Transverse colon (tissue), 4 donors: ENCODE data around the gene LIMS1. TPM values are rescaled to one million over a fixed set of nuclear protein-coding genes. Genes with fewer than 3 reads are reported as not detected.
A peak's percentile ranks its signal among the peaks of the same experiment; 100 is the strongest.

Experiments used
- DNase-seq: peaks from one replicate; pipeline ENCODE4 v3.0.0-alpha.2; 2019
- H3K27ac ChIP-seq, 4 donors: fragments of 200-600 bp; sonication (generic); 2 replicates each; pipeline ENCODE4 v1.5.1; 2016 to 2018; ENCODE audit warnings: inconsistent platforms in 4 of 4
- H3K27me3 ChIP-seq: fragments of 200-600 bp; sonication (generic); 2 replicates; pipeline ENCODE4 v1.5.1; 2017; ENCODE audit warnings: inconsistent platforms
- H3K36me3 ChIP-seq, 4 donors: fragments of 200-600 bp; sonication (generic); 2 replicates each; pipeline ENCODE4 v1.5.1; 2017 to 2019; ENCODE audit warnings: inconsistent platforms in 4 of 4
- H3K4me1 ChIP-seq, 4 donors: fragments of 200-600 bp; sonication (generic); 2 replicates each; pipeline ENCODE4 v1.5.1; 2017 to 2020; ENCODE audit warnings: inconsistent platforms in 4 of 4
- H3K4me3 ChIP-seq, 4 donors: fragments of 200-600 bp; sonication (generic); 1 replicate in 1 of 4; 2 replicates in 3 of 4; pipeline versions ENCODE4 v1.5.1 to v1.6.1; 2017 to 2019; ENCODE audit warnings: inconsistent platforms in 4 of 4
- H3K9me3 ChIP-seq, 2 donors: fragments of 200-600 bp; sonication (generic); 2 replicates each; pipeline ENCODE4 v1.5.1; 2017 to 2019; ENCODE audit warnings: inconsistent platforms in 2 of 2
- CTCF ChIP-seq, 5 experiments: fragments of 200-600 bp in 3 of 5; fragments of 450-650 bp in 2 of 5; sonication (generic) in 3 of 5; IDR thresholded peaks; 1 replicate in 2 of 5; 2 replicates in 3 of 5; pipeline ENCODE4 v1.5.1; 2016 to 2017; ENCODE audit warnings: antibody characterized with exemption in 5 of 5, inconsistent platforms in 3 of 5, mild to moderate bottlenecking in 2 of 5, moderate library complexity in 1 of 5
- EP300 ChIP-seq: sonication (generic); formaldehyde crosslinking; IDR thresholded peaks from one replicate; pipeline ENCODE4 v1.6.1; 2017; ENCODE audit warnings: antibody characterized with exemption, low read depth
- POLR2A ChIP-seq: fragments of 450-650 bp; IDR thresholded peaks from one replicate; pipeline ENCODE4 v1.6.1; 2016; ENCODE audit warnings: antibody characterized with exemption, mild to moderate bottlenecking, moderate library complexity
- POLR2AphosphoS5 ChIP-seq, 3 donors: sonication (generic); formaldehyde crosslinking; IDR thresholded peaks; one replicate each; pipeline ENCODE4 v1.6.1; 2016; ENCODE audit warnings: antibody characterized with exemption in 3 of 3
- WGBS, 2 donors: methylation state at CpG; one replicate each; pipeline ENCODE4 v1.1.5; 2018; ENCODE audit warnings: low coverage in 1 of 2; 5-methylcytosine and 5-hydroxymethylcytosine counted together
- in situ Hi-C, 4 donors: fragments of 200-750 bp; cut with MboI; loops; one replicate each; pipeline versions ENCODE4 v1.15.0 to v1.15.1; 2017; ENCODE audit warnings: low sequenced_read_pairs in 3 of 4, low pct_ligation_motif_present in 1 of 4, low pct_unique_long_range_greater_than_20kb in 1 of 4
- intact Hi-C: fragments of 100-400 bp; cut with DNase I; formaldehyde crosslinking; loops from one replicate; pipeline ENCODE4 v1.15.1; 2023; ENCODE audit warnings: low total_unique reads
- total RNA-seq, 4 donors: library from RNA; depleted of rRNA; stranded (reverse); fragments of >200 nt; gene quantifications; one replicate each; pipeline ENCODE4 v1.1.0, GENCODE V29; 2016

LIMS1 gene
- total RNA-seq, 4 donors from 2014 or later: 4.5 to 41.0 (median 24.1) TPM

GRCh38 chr2:108583903-108584520 lies 49.7 kb downstream of the LIMS1 start:
- Histone ChIP-seq H3K27me3 (no peaks in the 10 kb centered on the region), H3K4me3 (no peak overlapping the region), H3K4me1 (peaks cover 27 to 60% (median 34%) of the 10 kb centered on the region in 4 donors), H3K36me3 (no peaks in the 10 kb centered on the region), H3K27ac (no peak overlapping the region), H3K9me3 (no peaks in the 10 kb centered on the region)
- DNase-seq: peak; percentile 66
- intact Hi-C loops: loop anchor here (10.0 kb wide), 1 partner anchor 239 kb away; no protein-coding TSS in a partner anchor
- WGBS, 2 donors: 25 to 55% methylated on average over 2 to 4 of the region's 4 CpGs
- in situ Hi-C loops: loop anchor here (10.0 to 25.0 kb wide), 5 partner anchors 49 to 372 kb away; partner anchors contain the start of gene LIMS1 (in 1 of the 4)
- no peak for TF ChIP-seq POLR2A
- TF ChIP-seq EP300: no peak
- peak; percentile 68 to 79 (median 74) for TF ChIP-seq CTCF (IDR thresholded peaks at IDR 0.05)
- peak in 1 of 3 donors; percentile 13 for TF ChIP-seq POLR2AphosphoS5 (IDR thresholded peaks at IDR 0.05)

GRCh38 chr2:108585436-108585835 lies 51.2 kb downstream of the LIMS1 start:
- in situ Hi-C loops (loop anchor here (10.0 to 25.0 kb wide), 5 partner anchors 51 to 373 kb away; partner anchors contain the start of gene LIMS1 (in 1 of the 4)), intact Hi-C loops (loop anchor here (10.0 kb wide), 1 partner anchor 241 kb away; no protein-coding TSS in a partner anchor)
- no peak for TF ChIP-seq POLR2AphosphoS5 (IDR thresholded peaks at IDR 0.05)
- no peak for TF ChIP-seq EP300
- TF ChIP-seq POLR2A: no peak
- no peak for TF ChIP-seq CTCF (IDR thresholded peaks at IDR 0.05)
- no peaks in the 10 kb centered on the region for H3K9me3 ChIP-seq
- no peak for DNase-seq
- no peaks in the 10 kb centered on the region for H3K36me3 ChIP-seq
- peaks cover 26 to 58% (median 29%) of the 10 kb centered on the region in 4 donors for H3K4me1 ChIP-seq
- 87 to 96% methylated on average over 4 of the region's 4 CpGs for WGBS, 2 donors
- H3K27ac ChIP-seq: no peak overlapping the region
- no peaks in the 10 kb centered on the region for H3K27me3 ChIP-seq
- H3K4me3 ChIP-seq: no peak overlapping the region

GRCh38 chr2:108586116-108586515 lies 51.8 kb downstream of the LIMS1 start:
- Histone ChIP-seq H3K4me1 (peaks cover 26 to 51% (median 26%) of the 10 kb centered on the region in 4 donors), H3K27ac (peak overlapping the region; percentile 71 to 80 (median 73)), H3K9me3 (no peaks in the 10 kb centered on the region), H3K27me3 (no peaks in the 10 kb centered on the region), H3K4me3 (no peak overlapping the region), H3K36me3 (no peaks in the 10 kb centered on the region)
- WGBS, 2 donors: 79 to 84% methylated on average over 2 to 7 of the region's 7 CpGs
- no peak for DNase-seq
- TF ChIP-seq EP300 (no peak), CTCF (IDR thresholded peaks at IDR 0.05) (no peak), POLR2A (no peak)
- in situ Hi-C loops (loop anchor here (10.0 to 25.0 kb wide), 5 partner anchors 51 to 374 kb away; partner anchors contain the start of gene LIMS1 (in 1 of the 4)), intact Hi-C loops (loop anchor here (10.0 kb wide), 1 partner anchor 241 kb away; no protein-coding TSS in a partner anchor)

GRCh38 chr2:108586631-108587030 lies 52.4 kb downstream of the LIMS1 start:
- intact Hi-C loops (loop anchor here (10.0 kb wide), 1 partner anchor 242 kb away; no protein-coding TSS in a partner anchor), in situ Hi-C loops (loop anchor here (10.0 to 25.0 kb wide), 5 partner anchors 52 to 374 kb away; partner anchors contain the start of gene LIMS1 (in 1 of the 4))
- Histone ChIP-seq H3K9me3 (no peaks in the 10 kb centered on the region), H3K4me1 (peaks cover 25 to 50% (median 26%) of the 10 kb centered on the region in 4 donors), H3K36me3 (no peaks in the 10 kb centered on the region), H3K27me3 (no peaks in the 10 kb centered on the region), H3K4me3 (no peak overlapping the region), H3K27ac (peak overlapping the region; percentile 71 to 80 (median 73))
- no peak for DNase-seq
- 52 to 64% methylated on average over 5 of the region's 5 CpGs for WGBS, 2 donors
- TF ChIP-seq CTCF (IDR thresholded peaks at IDR 0.05) (no peak), EP300 (no peak), POLR2AphosphoS5 (IDR thresholded peaks at IDR 0.05) (no peak), POLR2A (no peak)
